ENCODE measurements around the gene BCAS1.

- TF ChIP-seq POLR2AphosphoS5 (IDR thresholded peaks at IDR 0.05; ENCODE audit: low read depth, low read length) (no peak), POLR2A (IDR thresholded peaks at IDR 0.05; ENCODE audit: low read depth, low read length) (no peak), TAF1 (IDR thresholded peaks at IDR 0.05; ENCODE audit: borderline replicate concordance, low read depth, low read length) (no peak)
Observed at GRCh38 chr20:53930651-53931504, 139.5 kb downstream of the BCAS1 start.

Measured in GM12892 (cell line).